ENCODE results near the gene MYLIP. TPM values are rescaled to one million over a fixed set of nuclear protein-coding genes. Genes with fewer than 3 reads are reported as not detected.

Gene MYLIP
- total and polyA plus RNA-seq, 2 of the 4 experiments (the other 2 are of a cell fraction): 1.8 to 3.2 TPM

GRCh38 chr6:16166871-16167608 is 38.2 kb downstream of the MYLIP start:
- no peak overlapping the region for H3K4me3 ChIP-seq (ENCODE audit: insufficient read depth, low read depth, low read length)
- peaks cover 42% of the 10 kb centered on the region for H3K27me3 ChIP-seq (ENCODE audit: control insufficient read depth, insufficient read depth, low read length)
- BruUV-seq (replicated peaks): no TSS peak
- WGBS, 2 experiments (ENCODE audit: extremely low coverage in 2 of 2, insufficient read length in 1 of 2): no CpG with 5 or more reads among the region's 4 CpGs
- H2BK15ac ChIP-seq (ENCODE audit: low read depth, low read length): no peak overlapping the region; the same call in 2 of the 3 replicates
- H3K9me3 ChIP-seq (ENCODE audit: control insufficient read depth, insufficient read depth, low read length): no peaks in the 10 kb centered on the region
- H2BK120ac ChIP-seq (ENCODE audit: low read depth, low read length): no peak overlapping the region
- H3K14ac ChIP-seq (replicated peaks; ENCODE audit: low read depth, low read length): no peak overlapping the region
- H4K20me1 ChIP-seq (ENCODE audit: insufficient read depth, low read length): no peaks in the 10 kb centered on the region
- no peak overlapping the region for H2BK20ac ChIP-seq (ENCODE audit: low read depth, low read length)
- in situ Hi-C loops (cut with MboI; ENCODE audit: low sequenced_read_pairs): no loop called here
- ATAC-seq (ENCODE audit: low read depth) (no peak), DNase-seq (no peak)
- no peaks in the 10 kb centered on the region; the same call in 1 of the 2 replicates for H3K9me1 ChIP-seq (ENCODE audit: insufficient read depth, low read length)
- no peak overlapping the region for H3K9ac ChIP-seq (ENCODE audit: low read depth, low read length)
- H4K8ac ChIP-seq (ENCODE audit: low read depth in 2 of 2, low read length in 2 of 2): no peak overlapping the region
- H3K4me2 ChIP-seq (ENCODE audit: low read depth, low read length): no peak overlapping the region
- no peaks in the 10 kb centered on the region for H3K36me3 ChIP-seq (ENCODE audit: control insufficient read depth, insufficient read depth, low read length)
- no peaks in the 10 kb centered on the region for H3K79me1 ChIP-seq (ENCODE audit: low read depth in 1 of 2, low read length in 2 of 2)
- dilution Hi-C loops (cut with HindIII; ENCODE audit: low sequenced_read_pairs, unreplicated experiment): no loop called here
- POLR2A ChIA-PET (ENCODE audit: unreplicated experiment): no interaction called here
- no peak overlapping the region for H3K18ac ChIP-seq (ENCODE audit: low read depth, low read length)
- no peaks in the 10 kb centered on the region; the same call in 1 of the 2 replicates for H3K4me1 ChIP-seq (ENCODE audit: control insufficient read depth, insufficient read depth, low read length)
- intact Hi-C loops (cut with micrococcal nuclease): no loop called here
- no peak overlapping the region for H3K23ac ChIP-seq (ENCODE audit: low read depth, low read length)
- H3K56ac ChIP-seq (ENCODE audit: extremely low read depth, insufficient read depth, low read length): no peak overlapping the region
- no peak overlapping the region for H4K5ac ChIP-seq (ENCODE audit: low read depth, low read length)
- H2AK5ac ChIP-seq (ENCODE audit: low read depth, low read length): no peak overlapping the region
- TF ChIP-seq RCOR1 (IDR thresholded peaks at IDR 0.05; ENCODE audit: insufficient replicate concordance, low read length) (no peak), RAD21 (IDR thresholded peaks at IDR 0.05; ENCODE audit: low read length) (no peak), BHLHE40 (IDR thresholded peaks at IDR 0.05; ENCODE audit: low read depth, low read length) (no peak), USF2 (IDR thresholded peaks at IDR 0.05; ENCODE audit: low read depth, low read length) (no peak), MAFK (IDR thresholded peaks at IDR 0.05; ENCODE audit: low read depth, low read length) (no peak), SMC3 (IDR thresholded peaks at IDR 0.05; ENCODE audit: low read depth, low read length) (no peak), CEBPB (IDR thresholded peaks at IDR 0.05; ENCODE audit: low read depth, low read length) (no peak), CTCF (conservative IDR thresholded peaks at IDR 0.05; ENCODE audit: low read depth, low read length) (no peak), CHD1 (IDR thresholded peaks at IDR 0.05; ENCODE audit: low read depth, low read length) (no peak)
- H2AK9ac ChIP-seq (replicated peaks; ENCODE audit: low read depth, low read length, poor library complexity): no peak overlapping the region
- H3K27ac ChIP-seq (ENCODE audit: insufficient read depth, low read length): no peak overlapping the region
- no peak overlapping the region for H4K91ac ChIP-seq (ENCODE audit: insufficient read depth, low read depth, low read length)
- CTCF ChIA-PET: interaction anchor here (0.9 to 2.1 kb wide), 2 partner anchors 9 to 16 kb away, joined by 3 to 8 read pairs; no protein-coding TSS in a partner anchor
- no peak overlapping the region for H2AFZ ChIP-seq (replicated peaks; ENCODE audit: low read length, poor library complexity)
- H3K4ac ChIP-seq (ENCODE audit: low read depth, low read length): no peak overlapping the region
- no peak overlapping the region for H2BK5ac ChIP-seq (ENCODE audit: low read depth, low read length, poor library complexity, severe bottlenecking)
